ENCODE measurements around the gene AUTS2. TPM values are rescaled to one million over a fixed set of nuclear protein-coding genes. Genes with fewer than 3 reads are reported as not detected.

AUTS2 gene
- total RNA-seq, 1 donor from 2014 or later = 7.7 TPM

- intact Hi-C loops (cut with micrococcal nuclease) = no loop called here
Measured at GRCh38 chr7:69599955-69600709, 1.9 kb downstream of the AUTS2 start.

- intact Hi-C loops (cut with micrococcal nuclease) = no loop called here
Measured at GRCh38 chr7:69600710-69601519, 2.6 kb downstream of the AUTS2 start.

- intact Hi-C loops (cut with micrococcal nuclease) = no loop called here
Measured at GRCh38 chr7:69602522-69602921, 4.2 kb downstream of the AUTS2 start.

GRCh38 chr7:69603351-69603750, 5.1 kb downstream of the AUTS2 start:
- intact Hi-C loops (cut with micrococcal nuclease) = no loop called here

- intact Hi-C loops (cut with micrococcal nuclease) = no loop called here
Measured at GRCh38 chr7:69603937-69604494, 5.7 kb downstream of the AUTS2 start.

- intact Hi-C loops (cut with micrococcal nuclease) = no loop called here
Measured at GRCh38 chr7:69605070-69605469, 6.8 kb downstream of the AUTS2 start.

GRCh38 chr7:69605546-69605945, 7.3 kb downstream of the AUTS2 start:
- intact Hi-C loops (cut with micrococcal nuclease) = no loop called here

GRCh38 chr7:69608049-69608448, 9.8 kb downstream of the AUTS2 start:
- intact Hi-C loops (cut with micrococcal nuclease) = no loop called here

GRCh38 chr7:69608878-69609277, 10.6 kb downstream of the AUTS2 start:
- intact Hi-C loops (cut with micrococcal nuclease) = no loop called here

- intact Hi-C loops (cut with micrococcal nuclease) = no loop called here
Measured at GRCh38 chr7:69609541-69610373, 11.5 kb downstream of the AUTS2 start.

- intact Hi-C loops (cut with micrococcal nuclease) = no loop called here
Measured at GRCh38 chr7:69610374-69611084, 12.3 kb downstream of the AUTS2 start.

GRCh38 chr7:69612981-69613380, 14.7 kb downstream of the AUTS2 start:
- intact Hi-C loops (cut with micrococcal nuclease) = no loop called here

GRCh38 chr7:69613846-69614245, 15.6 kb downstream of the AUTS2 start:
- intact Hi-C loops (cut with micrococcal nuclease) = no loop called here

- intact Hi-C loops (cut with micrococcal nuclease) = no loop called here
Measured at GRCh38 chr7:69615685-69616084, 17.4 kb downstream of the AUTS2 start.

GRCh38 chr7:69617364-69617763, 19.1 kb downstream of the AUTS2 start:
- intact Hi-C loops (cut with micrococcal nuclease) = no loop called here

GRCh38 chr7:69619054-69619453, 20.8 kb downstream of the AUTS2 start:
- intact Hi-C loops (cut with micrococcal nuclease) = no loop called here

- intact Hi-C loops (cut with micrococcal nuclease) = no loop called here
Measured at GRCh38 chr7:69619635-69620034, 21.4 kb downstream of the AUTS2 start.

- intact Hi-C loops (cut with micrococcal nuclease) = no loop called here
Measured at GRCh38 chr7:69620063-69620462, 21.8 kb downstream of the AUTS2 start.

GRCh38 chr7:69620650-69621049, 22.4 kb downstream of the AUTS2 start:
- intact Hi-C loops (cut with micrococcal nuclease) = no loop called here

- intact Hi-C loops (cut with micrococcal nuclease) = no loop called here
Measured at GRCh38 chr7:69622014-69622835, 23.9 kb downstream of the AUTS2 start.
